Left hindlimb (tissue), 1 donor: ENCODE measurements around the gene PCAT6.
A peak's percentile ranks its signal among the peaks of the same experiment; 100 is the strongest.
"Not testable (repeated sequence)": the region's sequence is repeated elsewhere in the genome, so short reads cannot be mapped to it uniquely, and the experiment has no call there.

Source experiments
- DNase-seq: peaks from one replicate; pipeline ENCODE4 v3.0.0-alpha.2; 2018

PCAT6 gene

DNA sequence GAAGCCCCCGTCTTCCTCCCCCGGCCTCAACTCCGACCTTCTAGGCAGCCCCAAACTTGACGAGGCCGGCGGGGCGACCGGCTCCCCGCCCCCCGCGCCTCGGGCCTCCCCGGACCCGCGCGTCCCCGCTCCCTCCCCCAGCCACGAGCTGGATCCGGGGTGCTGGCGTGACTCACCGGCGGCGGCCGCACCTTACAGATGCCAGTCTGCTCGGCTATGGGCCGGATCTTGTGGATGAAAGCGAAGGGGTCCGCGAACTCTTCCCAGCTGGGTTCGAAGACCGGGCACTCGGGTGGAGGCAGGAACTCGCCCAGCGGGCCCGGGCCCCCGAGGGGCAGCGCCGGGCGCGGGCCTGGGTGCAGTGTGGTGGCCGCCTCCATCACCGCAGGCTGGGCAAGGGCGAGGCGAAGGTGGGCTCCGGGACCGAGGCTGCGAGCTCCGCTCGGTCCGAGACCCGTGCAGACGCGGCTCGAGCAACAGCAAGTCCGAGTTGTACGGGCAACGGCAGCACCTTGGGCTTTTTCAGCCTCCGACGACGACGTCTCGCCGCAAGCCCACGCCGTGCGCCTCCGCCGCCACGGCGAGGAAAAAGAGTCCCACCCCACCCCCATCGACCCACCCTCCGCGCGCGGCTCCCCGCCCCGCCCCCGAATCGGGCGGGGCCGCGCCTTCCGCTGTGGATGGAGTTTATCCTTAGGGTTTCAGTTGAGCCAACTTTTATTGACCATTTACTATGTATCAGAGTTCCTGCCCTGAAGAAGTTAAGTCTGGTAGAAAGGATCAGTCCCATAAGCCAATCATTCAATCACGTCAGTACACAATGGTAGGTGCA, 2.6 kb upstream of the PCAT6 start, which contains the start of gene KDM5B:
KDM5B (minus strand) TSS at position 496 of the 832 bp plus-strand sequence; CDS start at position 380, 116 bp downstream.
- DNase-seq = peak; percentile 79

DNA sequence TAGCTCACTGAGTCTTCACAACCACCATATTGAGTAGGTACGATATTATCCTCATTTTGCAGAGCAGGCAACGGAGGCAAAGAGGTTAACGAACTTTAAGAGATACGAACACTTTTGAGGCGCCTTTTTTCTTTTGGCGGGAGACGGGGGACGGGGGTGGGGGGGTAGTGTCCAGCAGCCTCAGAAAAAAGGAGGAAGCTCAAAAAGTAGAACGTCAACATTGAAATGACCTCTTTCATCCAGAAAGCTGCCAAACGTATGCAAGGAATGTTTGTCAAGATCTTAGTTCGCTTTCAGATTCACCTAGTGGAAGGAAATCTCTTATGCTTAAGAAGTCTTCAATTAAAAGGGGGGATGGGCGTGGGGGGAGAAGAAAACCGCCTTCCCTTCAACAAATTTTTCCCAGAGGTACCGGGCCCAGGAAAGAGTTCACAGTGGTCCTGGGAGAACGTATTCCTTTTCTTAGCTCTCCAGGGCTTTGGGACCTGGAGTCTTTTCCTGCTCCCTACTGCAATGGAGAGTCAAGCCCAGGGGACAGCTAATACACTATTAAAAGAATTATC, 1.1 kb upstream of the PCAT6 start:
- no peak for DNase-seq

DNA sequence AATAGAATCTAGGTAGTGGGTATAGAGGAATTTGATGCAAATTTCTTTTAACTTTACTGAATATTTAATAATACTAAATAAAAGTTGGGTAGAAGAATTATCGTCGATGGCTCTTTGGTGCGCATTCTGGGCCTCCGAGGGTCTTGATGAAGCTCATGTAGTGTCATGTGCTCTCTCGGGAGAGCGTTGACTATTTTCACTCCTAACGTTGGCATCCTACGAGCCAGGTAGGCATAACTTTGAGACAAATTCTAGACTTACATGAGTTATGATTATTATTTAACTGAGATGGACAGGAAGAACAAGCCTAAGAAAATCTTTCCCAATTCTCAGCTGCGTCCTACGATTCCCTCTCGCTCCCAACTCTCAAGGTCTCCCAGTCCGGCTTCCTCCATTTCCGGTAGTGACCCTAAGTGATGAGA, 550 bp upstream of the PCAT6 start:
- DNase-seq = no peak

DNA sequence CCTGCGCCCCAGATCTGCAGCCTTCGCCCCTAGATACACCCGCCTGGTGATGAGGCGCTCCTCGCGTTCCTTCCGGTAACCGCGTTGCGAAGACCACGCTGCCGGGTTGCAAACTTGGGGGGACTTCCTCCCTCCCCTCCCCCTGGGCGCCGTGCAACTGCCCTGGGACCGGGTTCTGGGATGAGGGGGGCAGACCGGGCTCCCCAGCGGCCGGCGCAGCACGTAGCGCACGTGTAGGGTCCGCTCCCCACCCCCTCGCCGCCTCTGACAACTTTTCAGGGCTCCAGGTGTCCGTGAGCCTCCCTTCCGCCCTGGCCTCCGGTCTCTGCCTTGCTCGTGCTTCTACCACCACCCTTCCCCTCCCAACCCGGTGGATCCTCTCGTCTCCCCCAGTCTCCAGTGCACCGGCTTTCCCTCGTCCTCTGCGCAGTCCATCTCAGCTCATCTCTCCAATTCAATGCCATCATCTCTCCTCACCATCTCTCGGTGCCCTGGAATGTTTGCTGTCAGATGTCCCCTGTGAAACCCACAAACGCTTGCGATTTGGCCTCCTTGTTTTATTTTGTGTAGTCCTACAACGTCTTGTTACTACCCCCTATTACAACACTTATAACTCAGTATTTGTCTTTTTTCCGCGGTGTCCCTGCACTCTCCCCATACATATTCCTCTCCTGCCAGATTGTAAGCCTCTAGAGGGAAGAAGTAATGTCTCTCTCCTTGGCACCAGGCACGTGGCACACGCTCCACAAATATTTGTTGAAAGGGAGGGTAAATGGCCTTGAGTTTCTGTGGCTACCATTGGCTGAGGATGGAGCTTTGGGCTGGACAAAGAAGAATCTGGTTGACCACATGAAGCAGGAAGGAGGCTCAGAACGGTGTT, 782 bp downstream of the PCAT6 start:
- DNase-seq = peak; percentile 61

DNA sequence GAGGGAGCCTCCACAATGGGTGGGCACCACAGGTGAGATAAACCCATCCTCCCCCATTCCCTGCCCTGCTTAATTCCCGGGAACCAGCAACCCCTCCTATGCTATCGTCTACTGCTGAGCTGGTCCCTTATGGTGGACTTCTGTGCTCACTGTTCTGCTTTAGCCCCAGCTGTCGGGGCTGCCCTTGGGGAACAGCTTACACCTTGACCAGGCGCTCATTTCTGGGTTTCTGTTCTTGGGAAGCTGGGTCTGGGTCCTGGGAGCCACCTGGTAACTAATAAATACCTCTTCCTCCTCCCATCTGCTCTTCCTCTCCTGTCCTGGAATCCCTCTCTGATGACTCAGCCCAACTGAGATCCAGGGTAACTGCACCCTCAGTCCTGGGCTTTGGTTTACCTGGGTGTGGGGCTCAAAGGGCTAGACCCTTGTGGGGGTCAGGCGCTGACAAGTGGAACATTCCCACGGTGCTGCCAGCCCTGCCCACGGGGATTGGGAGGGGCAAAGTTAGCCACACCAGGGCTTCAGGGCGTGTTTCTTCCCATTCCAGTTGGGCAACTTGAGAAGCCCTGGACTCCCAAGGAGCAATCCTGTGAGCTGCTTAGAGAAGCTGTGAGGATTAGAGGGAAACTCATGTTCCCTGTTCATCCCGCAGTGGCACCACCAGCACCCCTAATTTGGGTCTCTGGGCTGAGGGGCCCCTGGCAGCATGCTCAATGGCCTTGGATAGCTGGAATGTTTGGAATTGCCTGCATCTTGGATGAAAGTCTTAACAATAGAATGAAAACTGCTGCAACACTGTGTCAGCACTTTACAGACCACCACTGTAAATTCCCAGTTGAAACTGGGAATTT, 1.6 kb downstream of the PCAT6 start:
- DNase-seq = no peak

DNA sequence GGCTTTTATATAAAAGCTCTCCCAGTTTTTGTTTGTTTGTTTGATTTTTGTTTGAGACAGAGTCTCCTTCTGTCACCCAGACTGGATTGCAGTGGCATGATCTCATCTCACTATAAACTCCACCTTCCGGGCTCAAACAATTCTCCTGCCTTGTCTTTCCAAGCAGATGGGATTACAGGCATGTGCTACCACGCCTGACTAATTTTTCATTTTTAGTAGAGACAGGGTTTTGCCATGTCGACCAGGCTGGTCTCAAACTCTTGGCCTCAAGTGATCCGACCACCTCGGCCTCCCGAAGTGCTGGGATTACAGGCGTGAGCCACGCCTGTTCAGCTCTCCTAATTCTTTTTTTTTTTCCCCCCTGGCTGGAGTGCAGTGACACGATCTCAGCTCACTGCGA, 4.4 kb downstream of the PCAT6 start:
- no peak for DNase-seq

DNA sequence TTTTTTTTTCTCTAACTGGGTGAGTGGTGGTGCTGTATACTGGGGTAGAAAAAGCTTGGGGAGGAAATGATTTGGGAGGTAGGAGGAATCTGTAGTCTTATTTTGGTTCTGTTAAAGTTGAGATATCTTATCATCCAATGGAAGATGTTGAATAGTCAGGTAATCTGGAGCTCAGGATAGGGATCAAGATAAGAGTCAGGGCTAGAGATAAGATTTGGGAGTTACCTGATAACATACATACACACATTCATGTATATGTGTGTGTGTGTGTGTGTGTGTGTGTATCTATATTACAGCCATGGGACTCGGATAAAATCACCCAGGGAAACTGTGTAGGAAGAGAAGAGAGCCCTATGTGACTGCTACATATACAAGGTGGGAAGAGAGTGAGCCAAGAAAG, 8.1 kb downstream of the PCAT6 start:
- DNase-seq = no peak

DNA sequence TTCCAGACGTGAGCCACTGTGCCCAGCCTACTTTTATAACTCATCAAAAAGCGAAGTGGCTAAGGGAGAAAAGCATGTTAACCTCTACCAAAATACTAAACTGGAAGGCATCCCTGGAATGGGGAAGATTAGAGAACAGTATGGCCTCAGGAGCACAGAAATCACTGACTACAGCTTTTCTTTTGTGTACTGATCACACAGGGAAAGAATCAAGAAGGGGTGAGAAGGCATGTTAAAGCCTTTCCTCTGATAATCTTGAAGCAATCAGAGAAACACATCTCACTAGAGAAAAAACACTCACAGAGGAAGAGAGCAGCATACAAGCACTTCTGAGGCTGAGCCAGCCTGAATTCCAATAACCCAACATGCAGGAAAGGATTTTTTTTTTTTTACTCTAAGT, 10.7 kb downstream of the PCAT6 start:
- DNase-seq = no peak

DNA sequence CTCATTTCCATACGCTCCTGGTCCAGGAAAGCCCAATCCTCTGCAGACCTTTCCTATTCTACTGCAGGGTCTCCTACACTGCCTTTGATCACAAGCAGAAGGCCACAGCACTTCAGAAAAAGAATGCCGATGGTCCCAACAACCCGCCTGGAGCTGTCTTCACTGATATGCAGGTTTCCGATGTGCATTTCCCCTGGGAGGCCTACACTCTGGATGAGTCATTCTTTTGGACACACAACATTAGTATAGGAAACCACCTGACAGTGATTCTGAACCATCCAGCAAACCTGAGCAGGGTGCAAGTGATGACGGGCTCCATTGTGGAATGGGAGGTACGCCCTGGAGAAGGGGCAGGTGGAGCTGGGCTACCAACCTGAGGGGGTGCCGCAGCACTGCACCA, 15.0 kb downstream of the PCAT6 start:
- DNase-seq = no peak

DNA sequence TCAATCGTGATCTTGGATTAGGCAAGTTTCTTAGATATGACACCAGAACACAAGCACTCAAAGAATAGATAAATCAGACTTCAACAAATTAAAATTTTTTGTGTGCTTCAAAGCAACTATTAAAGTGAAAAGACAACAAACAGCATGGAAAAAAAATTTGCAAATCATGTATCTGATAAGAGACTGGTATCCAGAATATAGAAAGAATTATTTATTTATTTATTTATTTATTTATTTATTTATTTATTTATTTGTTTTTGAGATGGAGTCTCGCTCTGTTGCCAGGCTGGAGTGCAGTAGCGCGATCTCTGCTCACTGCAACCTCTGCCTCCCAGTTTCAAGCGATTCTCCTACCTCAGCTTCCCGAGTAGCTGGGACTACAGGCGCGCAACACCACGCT, 18.5 kb downstream of the PCAT6 start:
- not testable (repeated sequence) for DNase-seq

DNA sequence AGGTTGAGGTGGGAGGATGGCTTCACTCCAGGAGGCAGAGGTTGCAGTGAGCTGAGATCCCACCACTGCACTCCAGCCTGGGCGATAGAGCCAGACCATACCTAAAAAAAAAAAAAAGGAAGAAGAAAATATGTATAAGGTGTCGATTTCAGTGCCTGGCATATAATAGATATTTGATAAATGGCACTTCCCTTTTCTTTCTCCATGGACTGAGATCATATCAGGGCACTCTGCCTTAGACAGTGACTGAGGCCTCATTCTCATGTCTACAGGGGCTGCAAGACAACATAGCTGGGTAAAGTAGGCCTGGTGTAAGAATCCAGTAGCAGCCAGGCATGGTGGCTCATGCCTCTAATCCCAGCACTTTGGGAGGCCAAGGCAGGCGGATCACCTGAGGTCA, 21.2 kb downstream of the PCAT6 start:
- DNase-seq = no peak

DNA sequence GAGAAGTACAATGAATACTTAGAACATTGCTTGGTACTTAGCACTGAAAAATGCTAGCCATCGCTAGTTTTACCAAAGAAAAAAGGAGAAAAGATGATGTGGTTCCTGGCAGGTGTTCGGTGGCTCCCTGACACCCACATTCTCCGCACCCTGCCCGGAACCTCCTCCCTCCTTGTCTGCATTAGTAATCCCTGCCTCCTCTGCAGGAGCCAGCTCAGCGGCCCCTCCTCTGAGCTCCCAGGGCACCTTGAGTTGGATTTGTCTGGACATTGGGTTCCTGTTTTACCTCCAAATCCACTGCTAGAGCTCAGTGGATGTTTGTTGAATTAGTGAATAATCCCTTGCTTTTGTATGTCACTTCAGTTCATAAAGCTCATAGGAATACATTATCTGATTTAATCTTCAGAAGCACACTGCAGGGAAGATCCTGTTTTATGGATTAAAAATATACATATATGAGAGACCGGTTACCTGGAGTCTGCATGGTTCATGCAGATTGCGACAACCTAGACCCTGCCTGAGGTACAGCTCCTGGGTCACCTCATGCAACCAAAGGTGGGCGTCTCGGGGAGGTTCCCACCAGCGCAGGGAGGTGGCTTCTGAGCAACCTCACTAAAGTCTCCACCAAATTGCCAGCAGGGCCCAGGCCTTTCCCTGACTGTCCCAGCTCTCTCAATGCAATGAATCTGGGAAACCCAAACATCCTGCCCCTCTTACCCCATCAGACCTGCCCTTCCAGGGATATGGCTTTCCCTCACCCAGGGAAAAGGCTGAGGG, 24.2 kb downstream of the PCAT6 start:
- DNase-seq = no peak

DNA sequence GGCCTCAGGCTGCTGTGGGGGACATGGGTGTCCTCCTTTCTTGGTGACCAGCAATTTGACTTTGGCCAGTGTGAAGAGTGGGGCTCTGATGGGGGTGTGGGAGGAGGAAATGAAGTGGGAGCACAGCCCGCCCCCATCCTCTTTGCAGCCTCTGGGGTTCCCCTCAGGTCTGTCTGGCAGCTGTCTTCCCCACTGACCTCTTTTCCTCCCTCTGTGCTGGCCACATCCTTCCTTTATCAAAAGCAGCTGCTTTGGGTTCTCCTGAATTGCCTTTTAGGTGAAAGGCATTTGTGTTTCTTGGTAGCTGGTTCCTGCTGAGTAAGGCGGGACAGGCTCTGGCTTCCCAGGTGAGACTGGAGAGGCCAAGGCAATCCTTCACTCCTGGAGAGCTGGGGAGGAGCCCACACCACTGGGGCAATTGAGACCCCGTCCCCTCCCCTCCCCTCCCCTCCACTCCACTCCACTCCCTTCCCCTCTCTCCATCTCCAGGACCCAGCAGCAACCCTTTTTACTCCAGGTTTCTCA, 24.9 kb downstream of the PCAT6 start:
- no peak for DNase-seq

DNA sequence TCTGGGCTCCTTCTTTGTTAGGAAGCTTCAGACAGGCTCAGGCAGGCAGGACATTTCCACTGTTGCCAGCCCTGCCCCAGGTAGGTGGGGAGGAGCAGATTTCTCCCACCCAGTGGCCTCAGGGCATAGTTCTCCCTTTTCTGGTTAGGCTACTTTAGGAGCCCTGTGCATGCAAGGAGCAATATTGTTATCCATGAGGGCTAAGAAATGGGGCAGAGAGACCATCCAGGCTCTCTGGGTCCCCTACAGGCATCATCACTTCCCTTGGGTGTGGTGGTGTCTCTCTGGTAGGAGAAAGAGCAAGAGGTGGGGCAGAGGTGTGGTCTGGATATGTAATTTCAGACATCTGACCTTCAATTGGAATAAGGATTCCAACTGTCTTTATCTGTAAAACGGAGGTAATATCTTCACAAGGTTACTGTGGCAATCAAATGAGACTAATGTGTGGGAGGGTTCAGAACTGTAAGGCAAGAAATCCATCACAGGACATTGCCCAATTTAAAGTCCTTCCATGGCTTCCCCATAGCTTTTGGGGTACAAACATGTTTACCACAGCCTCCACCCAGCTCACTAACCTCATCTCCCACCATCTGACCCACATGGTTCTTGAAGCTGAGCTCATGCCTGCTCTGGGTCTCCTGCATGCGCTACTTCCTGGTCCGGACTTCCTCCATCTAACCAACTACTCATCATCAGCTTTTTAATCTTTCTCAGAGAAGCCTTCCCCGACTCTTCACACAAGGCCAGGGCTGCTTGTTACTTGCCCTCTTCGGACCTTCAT, 26.1 kb downstream of the PCAT6 start:
- no peak for DNase-seq

DNA sequence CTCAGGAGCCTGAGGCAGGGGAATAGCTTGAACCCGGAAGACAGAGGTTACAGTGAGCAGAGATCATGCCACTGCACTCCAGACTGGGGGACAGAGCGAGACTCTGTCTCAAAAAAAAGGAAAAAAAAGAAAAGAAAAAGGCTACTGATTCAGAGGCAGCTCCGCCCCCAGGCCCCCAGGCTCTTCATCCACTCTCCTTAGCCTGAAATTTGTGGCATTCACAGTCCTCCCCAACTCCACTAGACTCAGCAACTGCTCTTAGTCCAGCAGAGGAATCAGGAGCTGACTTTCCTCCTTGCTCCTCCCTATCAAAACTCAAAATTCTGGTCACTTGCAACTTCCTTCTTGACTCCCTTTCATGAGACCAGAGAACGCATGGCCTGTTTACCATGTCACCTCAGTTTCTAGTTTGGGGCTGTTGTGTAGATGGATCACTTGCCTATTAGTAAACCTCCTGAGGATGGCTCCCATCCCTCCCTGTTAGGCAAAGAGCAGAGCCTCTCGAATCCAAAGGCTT, 27.1 kb downstream of the PCAT6 start:
- DNase-seq = no peak

DNA sequence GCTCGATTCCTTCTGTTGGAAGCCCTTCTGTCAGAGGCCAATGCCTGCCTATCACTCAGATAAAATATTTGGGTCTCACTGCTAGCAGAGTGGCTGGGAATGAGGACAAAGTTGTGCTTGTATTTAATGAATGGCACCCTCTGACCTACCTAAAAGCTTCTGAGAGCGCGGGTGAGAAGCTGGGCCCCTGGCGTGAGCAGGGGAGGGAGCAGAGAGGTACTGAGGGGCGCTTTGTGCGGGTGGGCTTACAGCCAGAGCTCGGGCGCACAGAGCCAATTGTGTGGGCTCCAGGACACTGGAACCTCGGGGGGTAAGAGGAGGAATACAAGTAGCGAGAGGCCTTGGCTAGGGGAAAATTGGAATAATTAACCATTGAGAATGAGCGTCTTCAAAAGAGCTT, 32.3 kb downstream of the PCAT6 start:
- DNase-seq = no peak

DNA sequence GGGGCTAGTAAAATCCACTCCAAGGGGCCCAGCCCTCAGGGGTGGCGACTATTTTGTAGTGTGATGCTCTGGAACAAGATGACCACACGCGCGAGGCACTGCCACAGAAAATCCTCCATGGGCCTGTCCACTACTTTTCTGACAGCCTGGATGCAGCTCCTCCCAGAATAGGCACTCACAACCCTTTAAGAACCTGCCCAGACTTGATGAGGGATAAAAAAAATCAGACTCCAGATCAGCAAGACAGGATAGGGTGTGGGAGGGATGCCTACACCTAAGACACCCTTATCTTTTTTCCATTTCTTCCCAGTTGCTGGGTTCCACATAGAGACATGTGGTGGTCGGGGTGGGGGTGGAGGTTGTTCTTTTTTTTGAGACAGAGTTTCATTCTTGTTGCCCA, 33.5 kb downstream of the PCAT6 start:
- no peak for DNase-seq

DNA sequence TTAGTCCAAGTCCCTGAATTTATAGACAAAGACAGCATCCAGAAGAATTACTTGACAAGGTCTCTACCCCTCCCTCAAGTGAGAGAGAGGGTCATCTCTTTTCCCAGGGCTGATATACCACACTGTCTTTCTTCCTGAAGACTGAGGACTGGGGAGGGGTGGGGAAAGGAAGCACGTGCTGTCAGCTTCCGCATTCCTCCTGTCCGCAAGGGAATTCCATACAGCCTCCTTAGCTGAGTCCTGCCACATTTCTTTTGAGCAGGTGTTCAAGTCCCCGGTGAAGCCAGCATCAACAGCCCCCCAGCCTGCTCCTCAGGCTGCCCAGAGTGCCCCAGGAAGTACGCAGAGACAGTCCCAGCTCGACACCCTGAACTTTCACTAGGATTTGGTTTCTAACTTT, 34.2 kb downstream of the PCAT6 start:
- DNase-seq = no peak

DNA sequence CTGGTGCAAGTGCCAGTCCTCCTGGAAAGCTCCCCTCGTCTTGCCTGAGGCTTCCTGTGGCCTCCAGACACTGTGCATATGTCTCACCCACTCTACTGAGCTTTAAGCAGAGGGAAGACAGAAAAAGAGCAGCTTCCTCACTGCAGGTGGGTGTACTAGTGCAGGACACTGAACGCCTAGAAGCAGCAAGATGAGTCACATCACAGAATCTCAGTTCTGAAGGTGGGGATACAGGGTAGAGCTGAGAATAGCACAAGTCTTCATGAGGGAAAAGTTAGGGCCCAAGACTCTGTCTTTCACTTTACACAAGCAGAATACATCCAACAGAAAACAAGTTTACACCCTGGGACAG, 37.4 kb downstream of the PCAT6 start:
- DNase-seq = no peak

DNA sequence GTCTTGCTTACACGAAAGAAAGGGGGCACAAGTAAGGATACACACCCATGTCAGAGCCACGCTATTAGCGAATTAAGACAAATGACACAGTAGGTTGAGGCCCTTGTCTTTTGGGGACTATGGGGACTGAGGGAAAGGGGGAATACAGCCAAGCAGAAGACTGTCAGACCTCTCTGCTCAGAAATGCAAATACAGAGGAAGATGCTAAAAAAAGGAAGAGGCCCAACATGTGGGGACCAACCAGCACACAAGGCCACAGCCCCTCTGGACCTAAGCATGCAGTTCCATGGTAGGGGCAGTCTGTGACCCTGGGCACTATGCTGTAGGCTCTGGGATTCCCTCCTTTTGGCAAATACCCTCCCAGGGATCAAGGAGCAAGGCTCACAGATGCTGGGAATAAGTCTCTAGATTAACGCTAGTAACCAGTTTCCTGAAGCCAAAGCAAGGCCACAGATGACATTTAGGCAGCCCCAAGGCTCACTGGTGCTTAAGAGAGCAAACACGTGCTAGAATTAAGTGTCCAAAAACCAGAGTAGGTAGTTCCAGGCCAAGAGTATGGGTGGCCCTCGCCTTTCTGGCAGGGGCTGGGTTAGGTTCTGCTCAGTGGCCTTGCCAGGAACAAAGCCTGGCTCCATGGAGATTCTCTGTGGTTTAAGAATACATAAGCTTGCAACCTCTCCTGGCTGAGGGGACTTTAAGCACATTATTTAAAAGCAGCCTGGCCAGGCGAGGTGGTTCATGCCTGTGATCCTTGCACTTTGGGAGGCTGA, 40.0 kb downstream of the PCAT6 start:
- DNase-seq = peak; percentile 43
